Stimulated activated CD8-positive, alpha-beta memory T cell treated with anti-CD3 and anti-CD28 coated beads, Interleukin-7, amount 100 ng/mL, for 4 hours (primary cell): ENCODE measurements around the gene PDE3B.
"Not testable (repeated sequence)": the region's sequence is repeated elsewhere in the genome, so short reads cannot be mapped to it uniquely, and the experiment has no call there.

Source experiments
- DNase-seq, 2 donors: peaks; one replicate each; pipeline ENCODE4 v3.0.0-alpha.2; 2020; ENCODE audit warnings: low read depth in 2 of 2

The PDE3B gene

GRCh38 chr11:14641801-14642200 lies 1.8 kb upstream of the PDE3B start:
- DNase-seq: no peak

GRCh38 chr11:14642453-14642852 lies 1.2 kb upstream of the PDE3B start:
- DNase-seq: no peak

DNA sequence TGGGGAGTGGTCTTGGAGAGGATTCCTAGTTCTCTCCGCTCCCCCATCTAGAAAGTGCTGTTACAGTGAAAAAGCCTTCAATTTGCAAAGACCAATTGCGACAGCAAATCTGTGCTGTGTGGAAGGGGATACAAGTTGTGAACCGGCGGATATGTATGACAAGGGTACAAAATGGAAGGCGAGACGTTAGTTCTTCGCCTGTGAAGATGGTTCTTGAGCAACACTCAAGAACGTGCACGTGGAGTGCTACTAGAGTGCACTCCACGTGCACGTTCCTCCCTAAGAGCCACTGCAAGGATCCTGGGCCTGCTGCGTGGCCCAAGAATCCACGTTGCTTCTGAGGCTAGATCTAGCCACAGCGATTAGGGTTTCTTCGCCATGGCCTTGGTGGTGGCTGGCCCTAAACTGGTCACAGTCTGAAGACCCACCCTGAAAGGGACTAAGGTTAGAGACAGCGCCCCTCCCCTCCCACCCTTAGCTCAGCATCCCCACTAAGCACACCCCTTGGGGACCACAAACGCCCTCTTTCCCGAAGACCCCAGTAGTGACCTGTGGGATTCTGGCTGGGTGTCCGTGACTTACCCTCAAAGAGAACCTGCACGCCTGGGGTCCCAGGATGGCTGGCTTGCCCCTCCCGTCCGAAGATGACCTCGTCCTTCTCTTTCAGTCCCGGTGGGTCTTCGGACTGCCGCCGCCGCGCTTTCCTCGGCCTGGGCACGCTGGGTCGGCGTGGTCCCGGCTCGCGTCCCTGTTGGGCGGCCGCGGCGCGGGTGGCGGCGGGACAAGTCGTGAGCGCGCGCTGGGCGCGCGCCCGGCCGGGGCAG lies 519 bp upstream of the PDE3B start:
- no peak for DNase-seq

DNA sequence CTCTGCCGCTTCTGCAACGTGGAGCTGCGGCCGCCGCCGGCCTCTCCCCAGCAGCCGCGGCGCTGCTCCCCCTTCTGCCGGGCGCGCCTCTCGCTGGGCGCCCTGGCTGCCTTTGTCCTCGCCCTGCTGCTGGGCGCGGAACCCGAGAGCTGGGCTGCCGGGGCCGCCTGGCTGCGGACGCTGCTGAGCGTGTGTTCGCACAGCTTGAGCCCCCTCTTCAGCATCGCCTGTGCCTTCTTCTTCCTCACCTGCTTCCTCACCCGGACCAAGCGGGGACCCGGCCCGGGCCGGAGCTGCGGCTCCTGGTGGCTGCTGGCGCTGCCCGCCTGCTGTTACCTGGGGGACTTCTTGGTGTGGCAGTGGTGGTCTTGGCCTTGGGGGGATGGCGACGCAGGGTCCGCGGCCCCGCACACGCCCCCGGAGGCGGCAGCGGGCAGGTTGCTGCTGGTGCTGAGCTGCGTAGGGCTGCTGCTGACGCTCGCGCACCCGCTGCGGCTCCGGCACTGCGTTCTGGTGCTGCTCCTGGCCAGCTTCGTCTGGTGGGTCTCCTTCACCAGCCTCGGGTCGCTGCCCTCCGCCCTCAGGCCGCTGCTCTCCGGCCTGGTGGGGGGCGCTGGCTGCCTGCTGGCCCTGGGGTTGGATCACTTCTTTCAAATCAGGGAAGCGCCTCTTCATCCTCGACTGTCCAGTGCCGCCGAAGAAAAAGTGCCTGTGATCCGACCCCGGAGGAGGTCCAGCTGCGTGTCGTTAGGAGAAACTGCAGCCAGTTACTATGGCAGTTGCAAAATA lies 816 bp downstream of the PDE3B start:
- peak in 1 of 2 donors; percentile 35 for DNase-seq

- DNase-seq: peak in 1 of 2 donors; percentile 20
Observed at GRCh38 chr11:14645015-14645912, 1.7 kb downstream of the PDE3B start.

DNA sequence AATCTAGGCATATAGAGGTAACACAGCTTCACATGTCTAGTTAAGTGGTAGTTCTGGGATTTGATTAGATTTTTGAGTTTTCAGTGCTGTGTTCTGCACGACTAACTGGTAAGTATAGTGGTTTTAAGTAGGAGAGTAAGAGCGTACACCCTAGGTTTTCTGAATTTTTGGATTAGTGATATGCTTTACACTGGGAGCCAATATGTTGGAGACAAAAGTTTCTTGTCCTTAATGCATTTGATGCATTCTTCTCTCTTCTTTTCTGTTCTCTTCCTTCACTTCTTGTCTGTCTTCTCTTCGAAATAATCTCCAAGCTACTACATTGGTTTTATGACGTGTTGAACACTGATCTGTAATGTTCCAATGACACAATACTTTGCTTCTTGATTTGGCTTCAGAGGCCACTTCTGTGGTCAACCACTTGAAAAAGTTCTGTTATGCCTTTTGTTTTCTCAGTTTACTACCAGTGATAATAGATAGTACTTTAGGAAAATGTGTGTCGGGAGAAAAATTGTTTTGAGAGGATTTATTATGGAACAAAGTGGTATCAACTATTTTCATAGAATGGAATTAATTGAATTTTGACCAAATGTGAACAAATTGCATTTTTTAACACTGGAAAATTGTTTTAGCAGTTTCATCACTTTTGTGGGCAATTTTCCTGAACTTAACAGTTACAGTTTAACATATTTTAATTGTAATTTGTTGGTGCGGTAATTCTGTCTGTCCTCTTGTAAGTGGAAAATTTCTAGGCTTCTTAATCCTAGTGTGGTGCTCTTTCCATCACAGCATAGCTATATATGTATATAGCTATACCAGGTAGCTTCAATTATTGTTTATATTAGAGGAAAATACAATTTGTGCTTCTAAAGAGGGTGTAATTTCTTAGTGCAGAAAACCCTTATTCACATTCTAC lies 2.6 kb downstream of the PDE3B start:
- DNase-seq: no peak

DNA sequence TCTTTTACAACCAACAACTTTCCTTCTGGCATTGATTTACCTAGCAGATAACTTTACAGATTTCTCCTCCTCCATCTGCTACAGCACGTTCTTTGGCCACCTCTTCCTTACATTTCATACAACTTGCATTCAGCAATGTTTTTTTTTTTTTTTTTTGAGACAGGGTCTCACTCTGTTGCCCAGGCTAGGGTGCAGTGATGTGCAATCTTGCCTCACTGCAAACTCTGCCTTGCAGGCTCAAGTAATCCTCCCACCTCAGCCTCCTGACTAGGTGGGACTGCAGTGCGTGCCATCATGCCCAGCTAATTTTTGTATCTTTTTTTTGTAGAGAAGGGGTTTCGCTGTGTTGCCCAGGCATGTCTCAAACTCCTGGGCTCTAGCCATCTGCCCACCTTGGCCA lies 6.5 kb downstream of the PDE3B start:
- DNase-seq: no peak

GRCh38 chr11:14653090-14653489 lies 9.5 kb downstream of the PDE3B start:
- DNase-seq: no peak

DNA sequence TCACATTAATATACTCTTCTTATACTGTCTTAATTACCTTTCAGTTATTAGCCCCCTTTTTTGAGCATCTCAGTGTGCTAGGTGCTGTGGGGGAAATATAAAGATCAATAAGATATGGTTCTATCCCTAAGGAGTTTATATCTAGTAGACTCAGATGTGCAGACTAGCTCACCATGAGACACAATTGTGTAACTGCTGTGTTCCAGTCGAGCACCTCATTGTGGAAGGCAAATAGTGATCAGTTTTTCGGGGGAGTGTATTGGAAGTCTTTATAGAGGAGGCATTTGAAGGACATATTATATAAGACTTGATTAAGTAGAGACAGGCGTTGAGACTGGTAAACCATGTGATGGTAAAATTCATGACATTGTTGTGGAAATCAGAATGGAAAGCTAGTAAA lies 11.8 kb downstream of the PDE3B start:
- no peak for DNase-seq

GRCh38 chr11:14656536-14657457 lies 13.2 kb downstream of the PDE3B start:
- no peak for DNase-seq

- no peak for DNase-seq
Observed at GRCh38 chr11:14657841-14658240, 14.2 kb downstream of the PDE3B start.

DNA sequence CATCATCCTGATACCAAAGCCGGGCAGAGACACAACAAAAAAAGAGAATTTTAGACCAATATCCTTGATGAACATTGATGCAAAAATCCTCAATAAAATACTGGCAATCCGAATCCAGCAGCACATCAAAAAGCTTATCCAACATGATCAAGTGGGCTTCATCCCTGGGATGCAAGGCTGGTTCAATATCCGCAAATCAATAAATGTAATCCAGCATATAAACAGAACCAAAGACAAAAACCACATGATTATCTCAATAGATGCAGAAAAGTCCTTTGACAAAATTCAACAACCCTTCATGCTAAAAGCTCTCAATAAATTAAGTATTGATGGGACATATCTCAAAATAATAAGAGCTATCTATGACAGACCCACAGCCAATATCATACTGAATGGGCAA lies 21.3 kb downstream of the PDE3B start:
- DNase-seq: not testable (repeated sequence)

GRCh38 chr11:14667329-14667728 lies 23.7 kb downstream of the PDE3B start:
- DNase-seq: not testable (repeated sequence)

DNA sequence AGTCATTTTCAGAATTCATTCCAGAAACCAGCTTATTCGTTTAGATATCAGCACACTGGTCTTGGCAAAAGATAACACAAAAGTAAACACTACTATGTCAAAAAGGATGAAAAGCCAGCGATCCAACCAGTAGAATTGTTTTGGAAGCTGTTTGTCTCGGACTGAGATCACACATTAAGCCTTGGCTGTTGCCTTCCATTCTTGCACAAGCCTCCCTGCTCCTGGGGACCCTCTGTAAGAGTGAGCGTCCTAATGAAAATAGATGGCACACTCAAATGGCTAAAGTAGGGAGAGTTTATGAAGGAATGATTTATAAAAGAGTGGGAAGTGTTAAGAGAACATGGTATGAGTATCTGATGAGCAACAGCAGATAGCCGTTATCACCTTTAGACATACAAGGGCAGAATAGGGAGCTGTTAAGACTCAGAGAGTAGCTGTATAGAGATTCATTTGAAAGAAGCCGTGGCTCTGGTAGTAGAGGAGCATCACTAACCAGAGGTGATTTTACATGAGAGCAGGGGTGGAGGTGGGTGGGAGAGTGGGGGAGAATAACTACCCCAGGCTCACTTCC lies 25.2 kb downstream of the PDE3B start:
- no peak for DNase-seq

GRCh38 chr11:14669499-14669898 lies 25.9 kb downstream of the PDE3B start:
- no peak for DNase-seq

DNA sequence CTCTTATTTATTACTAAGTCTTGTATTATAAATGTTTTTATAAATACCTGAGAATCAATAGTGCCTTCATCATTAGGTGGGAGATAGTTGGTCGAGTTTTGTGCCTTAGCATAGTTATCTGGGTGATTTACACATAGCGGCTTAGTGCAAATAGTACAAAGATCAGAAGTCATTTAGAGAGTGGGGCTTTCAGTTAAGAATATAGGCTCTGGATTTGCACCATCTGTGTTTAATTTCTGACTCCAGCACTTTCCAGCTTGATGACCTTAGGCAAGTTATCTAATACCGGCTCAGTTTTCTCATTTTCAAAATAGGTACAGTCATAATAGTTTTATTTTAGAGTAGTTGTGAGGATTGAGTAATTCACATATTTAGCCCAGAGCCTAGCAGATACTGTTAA lies 26.4 kb downstream of the PDE3B start:
- DNase-seq: no peak

GRCh38 chr11:14672635-14673034 lies 29.0 kb downstream of the PDE3B start:
- DNase-seq: no peak

DNA sequence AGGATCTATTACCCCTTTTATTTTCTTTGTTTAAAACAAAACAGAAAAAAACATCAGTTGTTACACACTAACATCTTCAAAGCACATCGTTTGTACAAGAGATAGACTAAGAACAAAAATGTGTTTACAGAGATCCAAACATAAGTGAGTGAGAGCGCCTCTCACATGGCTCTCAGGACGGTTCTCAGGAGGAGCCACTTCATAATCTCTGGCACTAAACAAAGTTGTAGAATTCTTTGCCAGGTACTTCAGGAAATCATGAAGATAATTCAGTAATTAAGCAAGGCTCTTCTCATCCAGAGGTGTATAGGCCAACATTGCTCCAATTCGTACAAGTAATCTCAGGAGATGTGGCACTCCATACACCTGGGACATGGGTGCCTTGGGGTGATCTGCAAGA lies 29.8 kb downstream of the PDE3B start:
- no peak for DNase-seq

- no peak for DNase-seq
Observed at GRCh38 chr11:14673824-14674405, 30.3 kb downstream of the PDE3B start.
